NB4 (cell line): ENCODE measurements around the gene CACNA2D4.

Source experiments
- TF ChIP-seq, protein P1 (sequence below): IDR thresholded peaks from one replicate; pipeline ENCODE4 v1.5.1; 2012; ENCODE audit warnings: low read depth, low read length
- TF ChIP-seq, protein P2 (sequence below): IDR thresholded peaks from 2 replicates; pipeline ENCODE4 v1.6.1; 2011; ENCODE audit warnings: low read depth, low read length

DNA sequence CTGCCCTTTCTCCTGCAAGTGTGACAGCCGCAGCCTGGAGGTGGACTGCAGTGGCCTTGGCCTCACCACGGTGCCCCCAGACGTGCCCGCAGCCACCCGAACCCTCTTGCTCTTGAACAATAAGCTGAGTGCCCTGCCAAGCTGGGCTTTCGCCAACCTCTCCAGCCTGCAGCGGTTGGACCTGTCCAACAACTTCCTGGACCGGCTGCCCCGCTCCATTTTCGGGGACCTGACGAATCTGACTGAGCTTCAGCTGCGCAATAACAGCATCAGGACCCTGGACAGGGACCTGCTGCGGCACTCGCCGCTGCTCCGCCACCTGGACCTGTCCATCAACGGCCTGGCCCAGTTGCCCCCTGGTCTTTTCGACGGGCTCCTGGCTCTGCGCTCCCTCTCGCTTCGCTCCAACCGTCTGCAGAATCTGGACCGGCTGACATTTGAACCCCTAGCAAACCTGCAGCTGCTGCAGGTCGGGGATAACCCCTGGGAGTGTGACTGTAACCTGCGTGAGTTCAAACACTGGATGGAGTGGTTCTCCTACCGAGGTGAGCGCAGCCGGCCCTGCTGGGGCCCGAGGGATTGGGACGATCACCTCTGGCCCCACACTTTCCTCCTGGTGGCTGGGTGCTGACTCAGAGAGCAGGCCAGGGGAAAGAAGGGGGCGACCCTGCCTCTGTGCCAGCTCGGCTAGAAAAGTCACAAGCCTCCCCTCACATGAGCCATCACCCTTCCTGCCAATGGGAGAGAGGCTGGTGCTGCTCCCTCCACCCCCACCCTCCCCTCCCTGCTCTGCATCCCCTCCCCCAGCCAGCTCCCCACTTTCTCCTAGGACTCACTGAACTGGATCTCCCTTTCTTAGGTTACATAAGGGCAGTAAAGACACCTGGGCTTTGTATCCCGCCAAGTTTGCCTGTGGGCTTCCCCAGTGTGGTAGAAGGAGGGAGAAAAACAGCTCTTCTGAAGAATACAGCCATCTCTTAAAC is 87.2 kb downstream of the CACNA2D4 start:
- TF ChIP-seq, protein P1, sequence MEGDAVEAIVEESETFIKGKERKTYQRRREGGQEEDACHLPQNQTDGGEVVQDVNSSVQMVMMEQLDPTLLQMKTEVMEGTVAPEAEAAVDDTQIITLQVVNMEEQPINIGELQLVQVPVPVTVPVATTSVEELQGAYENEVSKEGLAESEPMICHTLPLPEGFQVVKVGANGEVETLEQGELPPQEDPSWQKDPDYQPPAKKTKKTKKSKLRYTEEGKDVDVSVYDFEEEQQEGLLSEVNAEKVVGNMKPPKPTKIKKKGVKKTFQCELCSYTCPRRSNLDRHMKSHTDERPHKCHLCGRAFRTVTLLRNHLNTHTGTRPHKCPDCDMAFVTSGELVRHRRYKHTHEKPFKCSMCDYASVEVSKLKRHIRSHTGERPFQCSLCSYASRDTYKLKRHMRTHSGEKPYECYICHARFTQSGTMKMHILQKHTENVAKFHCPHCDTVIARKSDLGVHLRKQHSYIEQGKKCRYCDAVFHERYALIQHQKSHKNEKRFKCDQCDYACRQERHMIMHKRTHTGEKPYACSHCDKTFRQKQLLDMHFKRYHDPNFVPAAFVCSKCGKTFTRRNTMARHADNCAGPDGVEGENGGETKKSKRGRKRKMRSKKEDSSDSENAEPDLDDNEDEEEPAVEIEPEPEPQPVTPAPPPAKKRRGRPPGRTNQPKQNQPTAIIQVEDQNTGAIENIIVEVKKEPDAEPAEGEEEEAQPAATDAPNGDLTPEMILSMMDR, result no peak
- TF ChIP-seq, protein P2, sequence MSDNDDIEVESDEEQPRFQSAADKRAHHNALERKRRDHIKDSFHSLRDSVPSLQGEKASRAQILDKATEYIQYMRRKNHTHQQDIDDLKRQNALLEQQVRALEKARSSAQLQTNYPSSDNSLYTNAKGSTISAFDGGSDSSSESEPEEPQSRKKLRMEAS, result no peak
